RKO (cell line): ENCODE results near the gene TSACC.

Source experiments
- DNase-seq: peaks from one replicate; pipeline ENCODE4 v3.0.0-alpha.2; 2016; ENCODE audit warnings: low spot score

The TSACC gene

GRCh38 chr1:156376146-156376545, 37.8 kb downstream of the TSACC start:
- DNase-seq = no peak

- no peak for DNase-seq
Measured at GRCh38 chr1:156376958-156377919, 38.9 kb downstream of the TSACC start.

GRCh38 chr1:156378557-156378956, 40.2 kb downstream of the TSACC start:
- no peak for DNase-seq

DNA sequence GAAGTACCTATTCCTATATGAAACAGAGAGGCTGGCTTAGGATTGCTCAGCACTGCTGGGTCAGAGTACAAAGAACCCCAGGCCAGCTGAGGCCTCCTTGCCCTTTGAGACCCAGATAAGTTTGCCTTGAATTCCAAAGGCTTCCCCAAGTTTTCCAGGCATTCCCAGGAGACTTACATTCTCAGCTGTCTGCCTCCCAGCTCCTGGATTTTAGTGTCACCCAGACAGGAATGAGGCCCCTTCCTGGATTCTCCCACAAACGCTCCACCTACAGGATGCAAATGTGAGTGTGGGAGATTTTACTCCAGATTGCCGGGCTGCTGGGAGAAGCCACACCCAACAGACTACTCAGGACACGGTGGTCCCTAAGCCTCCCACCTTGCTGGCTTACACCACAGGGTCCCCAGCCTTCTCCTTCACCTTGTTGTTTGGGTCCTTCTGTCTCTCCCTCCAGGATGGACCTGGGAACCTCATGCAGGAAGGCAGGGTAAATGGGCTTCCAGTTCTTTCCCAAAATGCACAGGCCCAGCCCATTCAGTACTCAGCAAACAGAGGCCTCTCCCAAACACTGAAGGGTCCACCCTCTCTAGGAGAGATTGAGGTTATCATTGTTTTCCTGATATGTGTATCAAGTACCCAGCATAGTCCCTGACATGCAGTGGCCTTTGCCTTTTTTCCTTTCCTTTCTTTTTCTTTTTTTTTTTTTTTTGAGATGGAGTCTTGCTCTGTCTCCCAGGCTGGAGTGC, 41.3 kb downstream of the TSACC start:
- DNase-seq = peak; percentile 26

GRCh38 chr1:156382561-156382960, 44.2 kb downstream of the TSACC start:
- no peak for DNase-seq

DNA sequence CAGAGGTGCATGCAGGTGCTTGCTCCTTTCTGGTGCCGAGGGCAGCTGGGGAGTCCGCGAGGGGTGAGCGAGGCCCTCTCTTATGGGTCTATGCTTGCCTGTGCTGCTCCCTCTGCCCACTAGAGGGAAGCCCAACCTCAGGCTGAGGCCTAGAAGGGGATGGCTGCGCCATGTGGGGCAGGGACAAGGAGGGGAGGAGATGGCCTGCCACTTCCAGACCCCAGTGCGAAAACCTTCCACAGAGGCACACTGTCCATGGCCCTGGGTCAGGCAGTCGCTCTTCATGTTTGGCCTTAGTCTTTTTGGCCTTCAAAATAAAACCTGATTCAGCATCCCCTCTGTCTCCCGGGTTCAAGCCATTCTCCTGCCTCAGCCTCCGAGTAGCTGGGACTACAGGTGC, 44.7 kb downstream of the TSACC start:
- DNase-seq = peak; percentile 64

GRCh38 chr1:156384007-156384406, 45.7 kb downstream of the TSACC start:
- DNase-seq = no peak

DNA sequence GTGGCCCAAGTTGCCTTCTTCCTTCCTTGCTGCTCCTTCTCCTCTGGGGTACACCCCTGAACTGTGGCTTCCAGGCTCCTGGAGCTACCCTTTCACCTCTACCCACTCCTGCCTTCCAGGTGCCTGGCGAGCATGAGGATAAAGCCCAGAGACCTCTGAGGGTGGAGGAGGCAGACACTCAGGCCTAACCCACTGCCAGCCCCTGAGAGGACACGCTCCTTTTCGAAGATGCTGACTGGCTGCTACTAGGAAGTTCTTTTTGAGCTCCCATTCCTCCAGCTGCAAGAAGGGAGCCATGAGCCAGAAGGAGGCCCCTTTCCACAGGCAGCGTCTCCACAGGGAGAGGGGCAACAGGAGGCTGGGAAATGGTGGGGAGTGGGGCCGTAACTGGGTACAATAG, 46.3 kb downstream of the TSACC start:
- no peak for DNase-seq

GRCh38 chr1:156385534-156386031, 47.3 kb downstream of the TSACC start:
- peak; percentile 75 for DNase-seq

GRCh38 chr1:156386134-156386901, 48.0 kb downstream of the TSACC start:
- DNase-seq = no peak

DNA sequence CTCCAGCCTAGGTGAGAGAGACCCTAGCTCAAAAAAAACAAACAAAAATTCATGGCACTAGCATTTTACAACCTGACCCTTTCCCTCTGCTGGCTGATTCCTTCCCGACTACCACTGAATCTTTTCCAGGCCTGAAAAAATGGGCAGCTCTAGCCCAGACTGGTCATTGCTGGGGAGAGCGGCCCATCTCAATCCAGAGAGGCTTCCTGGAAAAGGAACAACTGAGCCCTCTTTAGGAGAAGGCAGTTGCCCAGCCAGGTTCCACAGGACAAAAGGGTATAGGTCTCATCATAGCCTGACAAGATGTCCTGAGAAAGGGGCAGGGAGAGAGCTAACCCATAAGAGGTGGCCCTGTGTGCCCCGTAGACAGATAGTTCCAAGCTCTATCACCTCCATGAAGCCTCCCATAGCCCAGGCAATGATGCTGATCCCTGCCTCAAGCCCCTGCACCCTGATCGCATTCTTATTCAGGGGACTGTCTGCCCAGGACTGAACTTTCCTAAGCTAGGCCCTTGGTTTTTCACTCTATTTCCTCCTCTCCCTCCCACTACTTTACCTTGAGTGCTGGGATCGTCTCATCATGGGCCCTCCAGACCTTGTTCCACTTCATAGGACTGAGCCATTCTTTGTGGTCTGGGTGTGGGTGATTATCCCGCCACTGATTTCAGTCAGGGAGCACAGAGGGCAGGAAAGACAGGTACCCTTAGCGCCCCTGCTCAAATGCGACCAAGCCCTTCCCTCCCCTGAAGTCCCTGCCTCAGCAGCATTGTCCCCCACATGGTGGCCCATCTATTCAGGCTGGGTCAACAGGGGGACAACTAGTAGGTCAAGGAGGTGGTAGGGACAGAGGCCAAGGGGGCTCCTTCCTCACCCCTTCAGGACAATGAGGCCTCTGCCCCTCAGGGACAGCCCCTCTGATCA, 48.9 kb downstream of the TSACC start:
- DNase-seq = no peak

GRCh38 chr1:156387870-156388173, 49.5 kb downstream of the TSACC start:
- no peak for DNase-seq

DNA sequence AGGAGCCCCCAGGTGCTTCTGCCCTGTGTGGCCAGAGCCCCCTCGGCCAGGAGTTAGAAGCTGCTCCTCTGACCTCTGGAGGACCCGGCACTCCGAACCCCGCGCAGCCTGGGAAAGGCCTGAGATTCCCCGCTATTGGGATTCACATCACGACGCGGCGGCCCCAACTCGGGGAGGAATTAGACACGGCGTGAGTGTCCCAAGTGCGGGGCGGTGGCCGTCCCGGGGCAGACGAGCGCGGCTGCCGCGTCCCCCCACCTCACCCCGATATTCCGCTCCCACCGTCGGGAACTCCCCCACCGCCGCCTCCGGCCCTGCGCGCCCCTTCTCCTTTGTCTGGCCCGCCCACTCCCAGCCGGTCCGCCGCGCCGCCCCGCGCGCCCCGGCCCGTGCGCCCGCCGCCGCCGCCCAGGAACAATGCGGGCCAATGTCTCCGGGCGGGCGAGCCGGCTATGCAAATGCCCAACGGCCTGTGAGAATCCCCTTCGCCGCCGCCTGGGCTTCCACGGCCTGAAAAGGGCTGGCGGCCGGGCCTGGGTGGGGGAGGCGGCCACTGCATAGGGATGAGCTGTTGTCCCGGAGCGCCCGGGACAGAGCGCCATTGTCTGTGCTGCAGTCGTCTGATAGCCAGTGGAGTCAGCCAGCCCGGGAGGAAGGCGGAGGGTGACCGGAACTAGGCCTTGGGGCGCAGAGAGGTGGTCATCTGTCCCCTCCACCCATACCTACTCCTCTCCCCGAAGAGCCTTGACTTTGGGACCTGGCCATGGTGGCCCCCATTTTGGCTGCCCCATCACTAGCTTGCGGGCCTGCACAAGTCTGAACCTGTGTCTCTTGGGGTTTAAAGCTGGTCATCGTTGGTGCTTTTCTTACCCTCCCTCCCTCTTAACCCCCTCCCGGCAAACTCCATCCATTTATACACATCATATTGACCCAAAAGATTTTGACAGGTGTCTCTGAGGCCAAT, 50.1 kb downstream of the TSACC start:
- no peak for DNase-seq

GRCh38 chr1:156389311-156389710, 51.0 kb downstream of the TSACC start:
- DNase-seq = no peak

- DNase-seq = no peak
Measured at GRCh38 chr1:156390469-156391365, 52.4 kb downstream of the TSACC start.

- no peak for DNase-seq
Measured at GRCh38 chr1:156391366-156391677, 53.0 kb downstream of the TSACC start.

- DNase-seq = no peak
Measured at GRCh38 chr1:156391701-156392100, 53.4 kb downstream of the TSACC start.

DNA sequence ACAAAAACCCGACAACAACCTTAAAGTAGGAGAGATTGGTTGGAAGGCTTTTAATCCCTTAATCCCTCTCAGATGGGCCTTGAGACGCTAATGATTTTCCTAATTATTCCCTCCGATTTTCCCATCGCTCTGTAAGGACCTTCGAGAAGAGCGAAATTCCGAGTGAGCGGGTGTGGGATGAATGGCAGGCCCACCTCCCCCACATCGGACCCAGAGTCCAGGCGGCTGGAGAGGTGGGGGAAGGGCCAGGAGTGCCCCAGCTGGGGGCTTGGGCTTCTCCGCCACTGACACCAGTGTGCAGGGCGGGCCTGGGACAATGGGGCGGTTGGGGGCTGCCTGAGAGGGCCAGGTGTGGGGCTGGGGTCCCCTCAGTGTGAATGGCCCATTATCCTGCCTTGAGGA, 54.1 kb downstream of the TSACC start:
- DNase-seq = no peak

GRCh38 chr1:156393095-156393494, 54.8 kb downstream of the TSACC start:
- no peak for DNase-seq
